IPS-18c (cell line): ENCODE results near the gene EML1.
"Not testable (repeated sequence)": the region's sequence is repeated elsewhere in the genome, so short reads cannot be mapped to it uniquely, and the experiment has no call there.

Experiments
- H3K4me3 ChIP-seq: 2 replicates; pipeline ENCODE4 v1.7.0; 2013; ENCODE audit warnings: low read depth, mild to moderate bottlenecking, low read length, moderate library complexity; ENCODE audit not compliant: insufficient read depth
- H3K9me3 ChIP-seq: one replicate; pipeline ENCODE4 v1.6.1; 2013; ENCODE audit warnings: mild to moderate bottlenecking, low read length, moderate library complexity; ENCODE audit not compliant: control insufficient read depth, insufficient read depth

Gene EML1

DNA sequence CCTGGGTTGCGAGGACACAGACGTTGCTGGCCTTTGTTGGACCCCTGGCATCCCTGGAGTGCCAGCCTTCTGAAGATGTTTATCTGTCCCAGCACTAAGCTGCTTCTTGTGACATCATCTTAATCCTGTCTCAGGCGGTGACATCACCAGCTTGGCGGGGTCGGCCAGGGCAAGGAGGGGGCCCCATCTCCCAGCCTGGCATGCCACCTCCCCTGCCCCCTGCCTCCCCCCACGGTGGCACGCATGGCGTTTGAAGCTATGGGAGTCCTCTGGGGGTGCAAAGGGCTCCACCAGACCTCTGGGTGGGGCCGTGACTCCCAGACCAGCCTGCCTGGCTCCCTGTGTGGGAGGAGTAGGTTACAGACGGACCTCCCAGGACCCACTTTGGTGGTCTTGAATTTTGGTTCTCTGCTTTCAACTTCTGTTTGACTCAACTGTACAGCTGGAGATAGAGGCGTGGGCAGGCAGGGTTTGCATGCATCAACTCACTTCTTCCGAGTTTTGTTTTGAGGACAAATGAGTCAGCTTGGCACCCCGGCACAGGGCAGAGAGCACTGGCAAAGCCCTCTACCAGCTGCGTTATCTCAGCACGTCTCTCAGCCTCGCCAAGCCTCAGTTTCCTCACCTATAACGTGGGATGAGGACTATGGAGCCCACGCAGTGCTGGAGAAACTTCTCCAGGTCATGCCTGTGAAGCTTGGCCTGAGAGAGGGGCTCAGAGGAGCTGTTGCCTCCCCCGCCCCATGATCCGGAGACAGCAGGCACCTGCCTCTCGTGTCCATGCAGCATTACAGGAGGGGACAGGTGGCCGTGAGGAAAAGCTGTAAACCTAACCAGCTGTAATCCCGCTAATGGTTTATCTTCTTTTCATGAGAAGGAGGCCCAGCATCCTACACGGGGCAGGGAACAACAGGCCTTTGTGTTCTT, 38.8 kb upstream of the EML1 start:
- Histone ChIP-seq H3K9me3 (no peaks in the 10 kb centered on the region), H3K4me3 (no peak overlapping the region)

- H3K9me3 ChIP-seq = no peaks in the 10 kb centered on the region
- no peak overlapping the region for H3K4me3 ChIP-seq
Observed at GRCh38 chr14:99755068-99755405, 38.2 kb upstream of the EML1 start.

GRCh38 chr14:99755629-99756603, 37.3 kb upstream of the EML1 start:
- H3K4me3 ChIP-seq = no peak overlapping the region
- no peaks in the 10 kb centered on the region for H3K9me3 ChIP-seq

DNA sequence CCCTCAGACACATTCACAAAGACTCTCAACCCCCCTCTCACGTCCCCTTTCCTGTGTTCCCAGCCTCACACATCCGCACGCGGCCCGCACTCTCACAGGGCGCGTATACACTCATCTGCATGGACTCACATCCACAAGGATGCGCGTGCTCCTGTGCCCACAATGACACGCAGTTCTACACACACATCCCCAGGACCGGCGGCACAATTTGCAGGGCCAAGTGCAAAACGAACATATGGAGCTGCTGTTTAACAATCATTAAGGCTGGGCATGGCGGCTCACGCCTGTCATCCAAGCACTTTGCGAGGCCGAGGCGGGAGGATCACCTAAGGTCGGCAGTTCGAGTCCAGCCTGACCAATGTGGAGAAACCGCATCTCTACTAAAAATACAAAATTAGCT, 36.4 kb upstream of the EML1 start:
- no peaks in the 10 kb centered on the region for H3K9me3 ChIP-seq

DNA sequence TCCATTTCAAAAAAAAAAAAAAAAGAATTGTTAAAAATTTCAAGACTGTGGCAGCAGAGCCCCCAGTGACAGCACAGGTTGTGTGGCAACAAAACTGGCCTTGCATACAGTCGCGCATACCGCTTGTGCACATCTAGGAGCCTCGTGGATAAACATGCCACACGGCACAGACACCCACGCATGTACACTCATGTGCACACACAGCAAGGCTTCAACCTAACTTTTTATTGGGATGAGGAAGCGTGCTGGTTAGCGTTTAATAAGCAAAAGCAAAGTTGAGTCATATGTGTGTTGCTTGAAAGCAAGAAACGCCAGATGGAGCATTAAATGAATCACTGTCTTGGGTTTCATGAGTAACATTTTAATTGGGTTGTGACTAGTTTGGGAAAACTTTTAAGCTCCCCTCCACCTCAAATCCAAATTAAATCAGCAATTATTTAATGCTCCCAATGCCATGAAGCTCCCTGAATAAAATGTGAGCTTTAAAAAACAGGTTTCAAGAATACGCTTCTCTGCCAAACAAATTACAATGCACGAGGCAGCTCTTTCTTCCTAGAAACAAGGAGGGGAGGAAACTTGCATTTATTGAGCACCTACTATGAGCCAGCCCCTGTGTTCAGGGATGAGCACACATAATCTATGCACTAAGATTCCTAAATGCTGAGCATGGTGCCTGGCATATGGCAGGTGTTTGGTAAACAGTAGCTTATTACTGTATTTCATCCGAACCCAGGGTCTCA, 35.7 kb upstream of the EML1 start:
- no peak overlapping the region for H3K4me3 ChIP-seq
- no peaks in the 10 kb centered on the region for H3K9me3 ChIP-seq

More for the DNA sequence above, 36.4 kb upstream of the EML1 start:
- H3K4me3 ChIP-seq = no peak overlapping the region

DNA sequence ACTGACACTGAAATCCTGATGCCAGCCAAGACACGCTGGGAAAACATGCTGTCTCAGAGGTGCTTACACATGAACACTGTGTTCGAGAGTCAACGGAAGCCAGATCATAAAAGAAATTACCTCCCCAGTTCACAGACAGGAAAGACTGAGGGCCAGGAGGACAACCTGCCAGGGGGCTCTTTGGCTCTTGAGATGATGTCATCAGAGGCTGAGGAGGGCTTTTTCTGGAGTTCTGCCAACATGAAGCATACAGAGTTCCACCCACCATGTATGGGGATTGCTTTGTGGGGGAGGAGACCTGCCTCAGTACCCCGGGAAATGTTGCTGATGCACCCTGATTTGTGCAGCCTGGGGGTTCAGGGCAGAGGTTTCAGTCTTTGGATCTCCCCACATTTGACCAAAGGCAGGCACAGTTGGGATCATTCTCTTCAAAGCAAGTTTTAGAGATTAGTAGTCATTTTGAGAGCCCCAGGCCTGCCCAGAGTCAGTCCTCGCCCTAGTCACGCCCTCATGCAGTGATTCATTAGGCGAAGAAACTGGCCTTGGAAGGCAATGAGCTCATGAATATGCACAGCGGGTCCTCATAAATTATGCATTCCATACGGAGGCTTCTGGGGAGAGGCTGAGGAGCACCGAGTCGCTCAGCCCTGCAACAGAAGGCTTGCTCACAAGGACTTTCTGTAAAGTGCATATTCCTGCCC, 34.9 kb upstream of the EML1 start:
- Histone ChIP-seq H3K4me3 (no peak overlapping the region), H3K9me3 (no peaks in the 10 kb centered on the region)

DNA sequence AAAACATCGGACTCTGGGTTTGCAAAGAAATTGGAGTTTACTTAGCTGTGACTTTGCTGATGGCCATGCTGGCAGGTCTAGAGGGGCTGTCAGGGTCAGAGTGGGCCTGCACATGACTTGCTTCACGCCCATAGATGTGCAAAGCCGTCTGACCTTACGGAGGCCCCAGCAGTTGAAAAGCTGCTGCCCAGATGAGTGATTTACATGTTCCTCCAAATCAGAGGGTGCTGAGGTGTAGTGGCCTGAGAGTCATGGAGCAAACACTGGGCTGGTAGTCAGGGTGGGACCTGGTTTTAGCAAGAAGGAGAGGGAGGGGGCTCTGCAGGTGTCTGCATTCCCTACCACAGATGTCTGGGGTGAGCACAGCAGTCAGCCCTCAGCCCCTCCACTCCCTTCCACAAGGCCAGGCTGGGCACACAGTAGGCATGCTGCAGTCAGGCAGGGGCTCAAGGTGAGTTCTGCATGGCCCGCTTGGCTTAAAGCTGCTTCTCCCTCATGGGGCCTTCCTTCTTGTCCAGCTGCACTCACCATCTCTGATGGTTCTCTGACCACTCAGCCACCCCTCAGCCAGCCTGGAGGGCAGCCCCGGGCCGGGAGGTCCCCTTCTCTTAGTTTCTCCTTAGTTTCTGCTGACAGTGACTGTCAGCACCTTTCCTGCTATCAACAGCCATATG, 34.2 kb upstream of the EML1 start:
- H3K4me3 ChIP-seq = no peak overlapping the region

DNA sequence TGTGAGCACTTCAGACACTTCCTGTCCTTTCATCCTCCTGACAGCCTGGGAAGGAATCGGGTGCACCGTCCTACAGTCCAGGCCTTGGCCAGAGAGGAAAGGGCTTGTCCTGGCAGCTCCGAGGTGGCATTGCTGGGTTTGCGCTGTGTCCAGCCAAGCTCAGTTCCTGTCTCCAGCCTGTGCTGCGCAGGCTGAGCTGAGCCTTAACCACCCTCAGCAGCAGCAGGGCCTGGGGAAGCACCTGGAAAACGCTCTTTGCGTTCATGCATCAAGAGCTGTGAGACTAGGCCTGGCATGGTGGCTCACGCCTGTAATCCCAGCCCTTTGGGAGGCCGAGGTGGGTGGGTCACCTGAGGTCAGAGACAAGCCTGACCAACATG, 33.7 kb upstream of the EML1 start:
- Histone ChIP-seq H3K4me3 (no peak overlapping the region), H3K9me3 (no peaks in the 10 kb centered on the region)

More for the DNA sequence above, 34.2 kb upstream of the EML1 start:
- H3K9me3 ChIP-seq = no peaks in the 10 kb centered on the region

- no peak overlapping the region for H3K4me3 ChIP-seq
- no peaks in the 10 kb centered on the region for H3K9me3 ChIP-seq
Observed at GRCh38 chr14:99760817-99761216, 32.4 kb upstream of the EML1 start.

GRCh38 chr14:99762911-99763310, 30.3 kb upstream of the EML1 start:
- H3K4me3 ChIP-seq, H3K9me3 ChIP-seq: not testable (repeated sequence)

DNA sequence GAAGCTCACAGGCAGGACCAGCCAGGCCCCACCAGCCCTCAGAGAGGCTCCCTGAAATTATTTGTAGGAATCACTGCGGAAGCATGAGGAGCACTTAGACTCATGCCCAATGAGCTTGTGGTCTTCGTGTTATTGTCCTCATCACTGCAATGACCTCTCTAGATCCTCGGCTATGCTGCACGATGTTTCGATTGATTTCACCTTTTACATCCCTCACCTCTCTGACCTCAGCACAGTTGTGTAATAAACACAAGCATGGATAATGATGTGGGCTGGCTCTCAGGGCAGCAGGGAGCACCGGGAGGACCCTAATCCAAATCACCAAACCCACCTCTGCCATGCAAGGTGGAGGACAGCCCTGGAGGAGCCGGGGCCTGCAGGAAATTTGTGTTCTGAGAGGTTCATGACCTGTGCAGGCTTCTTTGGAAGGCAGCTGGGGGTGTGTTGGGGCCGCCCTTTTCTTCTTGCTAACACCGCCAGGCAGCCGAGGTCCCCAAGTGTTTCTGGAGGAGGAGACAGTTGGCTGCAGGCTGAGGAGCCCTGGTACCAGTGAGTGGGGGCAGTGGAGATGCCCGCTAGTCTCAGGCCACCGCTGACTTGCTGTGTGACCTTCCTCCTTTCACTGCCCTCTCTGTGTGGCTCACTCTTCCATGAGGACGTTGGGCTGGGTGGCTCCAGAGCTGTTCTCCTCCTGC, 29.5 kb upstream of the EML1 start:
- Histone ChIP-seq H3K4me3 (no peak overlapping the region), H3K9me3 (no peaks in the 10 kb centered on the region)

- H3K4me3 ChIP-seq = no peak overlapping the region
- H3K9me3 ChIP-seq = peaks cover 2% of the 10 kb centered on the region
Observed at GRCh38 chr14:99764222-99764706, 28.9 kb upstream of the EML1 start.

GRCh38 chr14:99768381-99768780, 24.8 kb upstream of the EML1 start:
- Histone ChIP-seq H3K9me3 (peaks cover 2% of the 10 kb centered on the region), H3K4me3 (no peak overlapping the region)

GRCh38 chr14:99769123-99769522, 24.1 kb upstream of the EML1 start:
- H3K4me3 ChIP-seq = no peak overlapping the region

GRCh38 chr14:99769799-99770198, 23.4 kb upstream of the EML1 start:
- no peak overlapping the region for H3K4me3 ChIP-seq

More at GRCh38 chr14:99769123-99769522, 24.1 kb upstream of the EML1 start:
- H3K9me3 ChIP-seq = peaks cover 2% of the 10 kb centered on the region

More at GRCh38 chr14:99769799-99770198, 23.4 kb upstream of the EML1 start:
- H3K9me3 ChIP-seq = peaks cover 2% of the 10 kb centered on the region
